NT2/D1 (cell line): ENCODE measurements around the gene DUSP21.

ENCODE experiments used
- DNase-seq: peaks from one replicate; pipeline ENCODE4 v3.0.0-alpha.2; 2011; ENCODE audit warnings: low read depth, low spot score
- H3K27me3 ChIP-seq: 2 replicates; pipeline ENCODE4 v1.6.0; 2011; ENCODE audit warnings: mild to moderate bottlenecking; ENCODE audit not compliant: insufficient read length, insufficient read depth
- H3K36me3 ChIP-seq: 2 replicates; pipeline ENCODE4 v1.6.1; 2011; ENCODE audit warnings: mild to moderate bottlenecking, low read length, mixed read lengths; ENCODE audit not compliant: insufficient read depth, insufficient read length
- H3K4me1 ChIP-seq: 2 replicates; pipeline ENCODE4 v1.5.1; 2011; ENCODE audit not compliant: insufficient read depth, insufficient read length
- H3K4me3 ChIP-seq: 2 replicates; pipeline ENCODE4 v1.5.1; 2011; ENCODE audit warnings: low read depth; ENCODE audit not compliant: insufficient read length
- H3K9ac ChIP-seq: 2 replicates; pipeline ENCODE4 v1.6.0; 2011; ENCODE audit warnings: low read depth; ENCODE audit not compliant: insufficient read length
- H3K9me3 ChIP-seq: 2 replicates; pipeline ENCODE4 v1.5.1; 2011; ENCODE audit warnings: mild to moderate bottlenecking, low read length; ENCODE audit not compliant: insufficient read depth
- SUZ12 ChIP-seq: IDR thresholded peaks from 2 replicates; pipeline ENCODE4 v1.6.1; 2011; ENCODE audit not compliant: insufficient read length, insufficient read depth; ENCODE audit errors: extremely low read depth
- YY1 ChIP-seq: IDR thresholded peaks from 2 replicates; pipeline ENCODE4 v1.6.1; 2011; ENCODE audit not compliant: insufficient read length, insufficient read depth
- ZNF274 ChIP-seq: IDR thresholded peaks from 2 replicates; pipeline ENCODE4 v1.6.1; 2011; ENCODE audit warnings: mild to moderate bottlenecking, low read depth, low read length

The DUSP21 gene

GRCh38 chrX:44871931-44872820 is 28.4 kb downstream of the DUSP21 start:
- Histone ChIP-seq H3K36me3 (no peaks in the 10 kb centered on the region), H3K9ac (peak overlapping the region; percentile 85), H3K4me1 (no peaks in the 10 kb centered on the region), H3K4me3 (peak overlapping the region; percentile 69), H3K9me3 (no peaks in the 10 kb centered on the region), H3K27me3 (no peaks in the 10 kb centered on the region)
- no peak for DNase-seq
- TF ChIP-seq YY1: no peak
- no peak for TF ChIP-seq SUZ12
- no peak for TF ChIP-seq ZNF274

DNA sequence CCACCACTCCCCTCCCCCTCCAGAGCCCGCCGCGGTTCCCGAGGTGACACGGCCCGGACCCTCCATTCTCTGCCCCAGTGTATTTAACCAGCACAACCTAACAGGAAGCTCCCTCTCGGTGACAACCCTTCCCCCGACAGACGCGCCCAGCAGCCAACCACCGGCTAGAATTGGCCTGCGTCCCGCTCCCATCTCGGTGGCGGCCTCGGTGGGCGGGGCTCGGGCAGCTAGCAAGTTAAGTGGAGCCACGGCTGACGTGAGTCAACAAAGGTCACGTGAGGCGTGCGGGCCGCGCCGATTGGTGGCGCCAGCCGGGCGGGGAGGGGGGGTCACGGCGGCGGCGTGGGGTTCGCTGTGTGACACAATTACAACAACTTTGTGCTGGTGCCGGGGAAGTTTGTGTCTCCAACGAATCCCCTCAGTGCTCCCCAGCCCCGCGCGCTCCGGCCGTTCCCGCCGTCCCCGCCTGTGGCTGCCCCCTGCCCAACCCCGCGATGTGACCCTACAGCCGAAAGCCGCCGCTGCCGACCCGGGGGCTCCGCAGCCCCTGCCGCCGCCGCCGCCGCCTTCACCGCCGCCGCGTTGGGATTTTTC is 29.1 kb downstream of the DUSP21 start, which contains the start of gene KDM6A:
Gene KDM6A, plus strand, starts transcription at position 368 of the 594 bp plus-strand sequence. CDS start 364 bp downstream, outside the sequence.
- DNase-seq: peak; percentile 96
- Histone ChIP-seq H3K4me3 (peak within 1 kb of the TSS; percentile 82), H3K9ac (peak within 1 kb of the TSS; percentile 92), H3K9me3 (no peaks in the 10 kb centered on the region), H3K36me3 (no peaks in the 10 kb centered on the region), H3K4me1 (no peaks in the 10 kb centered on the region), H3K27me3 (no peaks in the 10 kb centered on the region)
- TF ChIP-seq YY1 (peak; percentile 42), ZNF274 (no peak)

GRCh38 chrX:44873415-44874276 is 29.8 kb downstream of the DUSP21 start:
- Histone ChIP-seq H3K4me1 (no peaks in the 10 kb centered on the region), H3K36me3 (no peaks in the 10 kb centered on the region), H3K9me3 (no peaks in the 10 kb centered on the region), H3K27me3 (no peaks in the 10 kb centered on the region), H3K9ac (peak overlapping the region; percentile 92), H3K4me3 (peak overlapping the region; percentile 82)
- DNase-seq: no peak
- TF ChIP-seq YY1 (no peak), ZNF274 (no peak), SUZ12 (no peak)

DNA sequence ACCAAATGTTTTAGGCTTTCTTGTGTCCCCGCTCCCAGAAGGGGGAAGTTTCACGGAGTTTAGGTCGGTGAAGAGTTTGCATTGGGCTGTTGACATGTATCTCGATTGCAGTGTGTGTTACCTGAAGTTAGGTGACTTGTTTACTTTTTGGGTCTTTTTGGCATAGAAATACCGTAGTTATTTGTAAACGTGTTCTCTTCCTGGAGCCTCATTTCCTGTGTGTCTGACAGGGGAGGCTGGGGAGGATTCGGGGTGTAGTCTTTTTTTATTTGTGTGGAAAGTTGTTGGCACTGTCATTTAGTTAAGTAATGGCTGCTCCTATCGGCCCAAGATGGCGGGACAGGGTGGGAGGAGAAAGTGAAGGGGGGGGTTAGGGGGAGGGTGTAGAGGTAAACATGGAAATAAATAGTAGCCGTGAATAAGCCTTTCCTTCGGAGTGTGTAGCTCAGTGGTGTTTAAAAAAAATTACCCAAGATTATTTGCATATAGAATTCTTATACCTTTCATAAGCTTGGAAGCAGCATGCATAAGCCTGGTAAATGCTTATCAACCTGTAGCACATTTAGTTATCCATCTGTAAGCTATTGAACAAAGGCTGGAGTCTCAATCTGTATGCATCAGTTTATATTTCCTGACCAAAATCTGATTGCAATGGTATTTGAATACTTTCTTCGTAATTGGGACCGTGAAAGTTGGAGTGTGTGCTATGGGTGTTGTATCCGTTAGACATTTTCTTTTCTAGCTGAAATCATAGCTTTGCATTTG is 30.8 kb downstream of the DUSP21 start:
- H3K4me3 ChIP-seq: peak overlapping the region; percentile 82
- H3K4me1 ChIP-seq: no peaks in the 10 kb centered on the region
- H3K9me3 ChIP-seq: no peaks in the 10 kb centered on the region
- H3K9ac ChIP-seq: peak overlapping the region; percentile 92
- no peaks in the 10 kb centered on the region for H3K27me3 ChIP-seq
- TF ChIP-seq ZNF274 (no peak), YY1 (peak; percentile 60)
- DNase-seq: no peak
- no peaks in the 10 kb centered on the region for H3K36me3 ChIP-seq

DNA sequence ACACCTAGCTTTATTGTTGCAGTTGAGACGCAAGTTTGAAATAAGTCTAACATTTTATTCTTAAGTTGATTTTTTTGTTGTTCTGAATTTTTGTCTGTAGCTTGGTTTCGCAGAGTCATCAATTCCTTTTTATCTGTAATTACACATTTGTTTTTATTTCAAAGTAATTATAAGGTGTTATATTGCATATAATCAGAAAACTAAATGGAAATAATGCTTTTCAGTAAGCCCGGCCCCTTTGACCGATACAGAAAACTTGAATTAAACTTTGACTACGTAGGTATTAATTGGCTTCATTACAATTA is 31.3 kb downstream of the DUSP21 start:
- Histone ChIP-seq H3K27me3 (no peaks in the 10 kb centered on the region), H3K9ac (peak overlapping the region; percentile 53), H3K4me1 (no peaks in the 10 kb centered on the region), H3K36me3 (no peaks in the 10 kb centered on the region), H3K4me3 (peak overlapping the region; percentile 82), H3K9me3 (no peaks in the 10 kb centered on the region)
- TF ChIP-seq ZNF274 (no peak), SUZ12 (no peak), YY1 (no peak)
- no peak for DNase-seq

- Histone ChIP-seq H3K9ac (no peak overlapping the region), H3K4me1 (no peaks in the 10 kb centered on the region)
- TF ChIP-seq ZNF274 (no peak), YY1 (no peak), SUZ12 (no peak)
Measured at GRCh38 chrX:44876086-44876485, 32.3 kb downstream of the DUSP21 start.

More at GRCh38 chrX:44876086-44876485, 32.3 kb downstream of the DUSP21 start:
- Histone ChIP-seq H3K36me3 (no peaks in the 10 kb centered on the region), H3K9me3 (no peaks in the 10 kb centered on the region), H3K27me3 (no peaks in the 10 kb centered on the region), H3K4me3 (no peak overlapping the region)
- DNase-seq: no peak
